HEK293 (cell line): ENCODE data around the gene SLC29A1.

Source experiments
- CTCF ChIP-seq: fragments of 450-650 bp; formaldehyde crosslinking; IDR thresholded peaks from 2 replicates; pipeline ENCODE4 v1.5.1; 2016; ENCODE audit warnings: missing biosample characterization, missing genetic modification characterization
- EGR2 ChIP-seq: fragments of 450-650 bp; formaldehyde crosslinking; IDR thresholded peaks from 2 replicates; pipeline ENCODE4 v1.5.1; 2016; ENCODE audit warnings: low read depth, missing biosample characterization, missing genetic modification characterization
- YY1 ChIP-seq: fragments of 450-650 bp; formaldehyde crosslinking; IDR thresholded peaks from 2 replicates; pipeline ENCODE4 v1.5.1; 2018; ENCODE audit warnings: missing biosample characterization, missing genetic modification characterization
- ZIC2 ChIP-seq: fragments of 450-650 bp; formaldehyde crosslinking; IDR thresholded peaks from 2 replicates; pipeline ENCODE4 v1.5.1; 2016; ENCODE audit warnings: missing biosample characterization, missing genetic modification characterization
- ZNF112 ChIP-seq: fragments of 450-650 bp; formaldehyde crosslinking; IDR thresholded peaks from 2 replicates; pipeline ENCODE4 v1.5.0; 2017; ENCODE audit warnings: missing biosample characterization, missing genetic modification characterization
- ZNF138 ChIP-seq: fragments of 450-650 bp; formaldehyde crosslinking; IDR thresholded peaks from 2 replicates; pipeline ENCODE4 v1.5.1; 2016; ENCODE audit warnings: missing biosample characterization, missing genetic modification characterization, borderline replicate concordance
- ZNF169 ChIP-seq: fragments of 450-650 bp; formaldehyde crosslinking; IDR thresholded peaks from 2 replicates; pipeline ENCODE4 v1.5.1; 2016; ENCODE audit warnings: missing biosample characterization, missing genetic modification characterization
- ZNF561 ChIP-seq: fragments of 450-650 bp; IDR thresholded peaks from 2 replicates; pipeline ENCODE4 v1.5.1; 2018; ENCODE audit warnings: missing biosample characterization, missing genetic modification characterization, borderline replicate concordance
- ZNF776 ChIP-seq: fragments of 450-650 bp; formaldehyde crosslinking; IDR thresholded peaks from 2 replicates; pipeline ENCODE4 v1.5.0; 2017; ENCODE audit warnings: missing biosample characterization, missing genetic modification characterization, borderline replicate concordance
- ZNF785 ChIP-seq: fragments of 450-650 bp; formaldehyde crosslinking; IDR thresholded peaks from 2 replicates; pipeline ENCODE4 v1.5.1; 2016; ENCODE audit warnings: missing biosample characterization, missing genetic modification characterization
- TF ChIP-seq, protein P1 (sequence below): fragments of 450-650 bp; formaldehyde crosslinking; IDR thresholded peaks from 2 replicates; pipeline ENCODE4 v1.5.1; 2016; ENCODE audit warnings: missing biosample characterization, missing genetic modification characterization

DNA sequence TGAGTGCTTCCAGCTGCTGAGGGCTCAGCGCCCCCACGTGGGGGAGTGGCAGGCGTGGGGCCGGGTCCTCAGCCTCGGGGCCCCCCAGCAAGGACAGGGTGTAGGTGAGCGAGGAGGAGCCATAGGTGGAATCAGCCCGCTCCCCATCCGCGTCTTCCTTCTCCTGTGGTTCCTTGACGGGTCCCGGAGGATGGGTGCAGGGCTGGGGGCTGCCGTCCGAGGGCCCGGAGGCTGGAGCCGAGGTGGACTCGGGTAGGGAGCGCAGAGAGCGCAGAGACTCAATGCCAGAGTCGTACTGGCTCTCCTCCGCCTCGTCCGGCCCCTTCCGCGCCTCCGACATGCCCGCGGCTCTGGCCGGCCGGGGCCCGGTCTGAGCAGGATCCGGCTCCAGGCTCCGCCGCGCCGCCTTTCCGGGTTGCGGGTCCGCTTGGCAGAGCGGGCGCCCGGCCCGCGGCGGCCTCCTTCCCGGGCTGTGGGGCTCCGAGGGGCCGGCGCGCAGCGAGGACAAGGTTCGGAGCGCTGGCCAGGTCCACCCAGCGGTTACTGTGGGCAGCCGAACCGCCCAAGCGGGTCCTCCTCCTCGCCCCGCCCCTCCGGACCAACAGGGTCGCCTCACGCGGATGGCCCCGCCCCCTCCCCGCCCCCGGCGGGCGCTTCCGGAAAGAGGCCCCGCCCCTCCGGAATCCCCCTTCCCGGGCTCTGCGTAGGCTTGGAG, 41.8 kb downstream of the SLC29A1 start, which contains the start of gene NFKBIE:
- TF ChIP-seq ZNF138 (tag by site-specific recombination), result no peak
- TF ChIP-seq ZNF785 (tag by site-specific recombination), result no peak
- no peak for TF ChIP-seq ZIC2 (tag by site-specific recombination)
- TF ChIP-seq ZNF561 (tag by site-specific recombination), result no peak
- 0 out of 2 replicates have a peak, but pooled peaks have one; percentile 28 for TF ChIP-seq YY1 (tag by site-specific recombination)
- no peak for TF ChIP-seq ZNF112
- no peak for TF ChIP-seq ZNF776 (tag by site-specific recombination)
- TF ChIP-seq CTCF (tag by site-specific recombination), result peak; percentile 98
- TF ChIP-seq ZNF169 (tag by site-specific recombination), result no peak
- peak; percentile 59 for TF ChIP-seq EGR2 (tag by site-specific recombination)
- TF ChIP-seq, protein P1, sequence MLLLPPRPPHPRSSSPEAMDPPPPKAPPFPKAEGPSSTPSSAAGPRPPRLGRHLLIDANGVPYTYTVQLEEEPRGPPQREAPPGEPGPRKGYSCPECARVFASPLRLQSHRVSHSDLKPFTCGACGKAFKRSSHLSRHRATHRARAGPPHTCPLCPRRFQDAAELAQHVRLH, result no peak
